Lung (tissue), 12 donors: ENCODE results near the gene PARD6G. TPM values are rescaled to one million over a fixed set of nuclear protein-coding genes. Genes with fewer than 3 reads are reported as not detected.

Source experiments
- ATAC-seq: fragments of 200-7000 bp; cut with Tn5 transposase; one replicate; pipeline ENCODE4 v1.9.1; 2020; ENCODE audit warnings: moderate number of reproducible peaks; ENCODE audit not compliant: insufficient read depth, low FRiP score
- DNase-seq, 3 donors: peaks; one replicate each; pipeline ENCODE4 v3.0.0-alpha.2; 2013 to 2017
- H3K27ac ChIP-seq, 2 donors: one replicate each; pipeline ENCODE4 v1.5.1; 2013; ENCODE audit warnings: mild to moderate bottlenecking in 2 of 2, moderate library complexity in 2 of 2, control low read depth in 1 of 2, inconsistent platforms in 1 of 2, low read depth in 1 of 2, low read length in 1 of 2
- H3K27me3 ChIP-seq, 3 donors: one replicate each; pipeline ENCODE4 v1.5.1; 2013; ENCODE audit warnings: low read length in 2 of 3; ENCODE audit not compliant: control insufficient read depth in 3 of 3, insufficient read depth in 3 of 3
- H3K36me3 ChIP-seq, 4 donors: one replicate each; pipeline ENCODE4 v1.5.1; 2013; ENCODE audit warnings: low read length in 4 of 4, mild to moderate bottlenecking in 1 of 4, moderate library complexity in 1 of 4; ENCODE audit not compliant: control insufficient read depth in 4 of 4, insufficient read depth in 4 of 4
- H3K4me1 ChIP-seq, 5 donors: one replicate each; pipeline ENCODE4 v1.5.1; 2013; ENCODE audit warnings: low read length in 5 of 5, mild to moderate bottlenecking in 2 of 5, moderate library complexity in 1 of 5; ENCODE audit not compliant: control insufficient read depth in 5 of 5, insufficient read depth in 5 of 5
- H3K4me3 ChIP-seq: one replicate; pipeline ENCODE4 v1.5.1; 2013; ENCODE audit warnings: mild to moderate bottlenecking, control low read depth, moderate library complexity
- H3K9ac ChIP-seq, 2 donors: one replicate each; pipeline ENCODE4 v1.5.1; 2013; ENCODE audit warnings: low read length in 2 of 2, control low read depth in 1 of 2; ENCODE audit not compliant: insufficient read depth in 1 of 2
- H3K9me3 ChIP-seq, 4 donors: one replicate each; pipeline ENCODE4 v1.5.1; 2013; ENCODE audit warnings: low read length in 3 of 4, mild to moderate bottlenecking in 1 of 4, moderate library complexity in 1 of 4; ENCODE audit not compliant: control insufficient read depth in 4 of 4, insufficient read depth in 3 of 4
- CTCF ChIP-seq: IDR thresholded peaks from 2 replicates; pipeline ENCODE4 v1.5.1; 2012; ENCODE audit warnings: mild to moderate bottlenecking; ENCODE audit errors: control extremely low read depth, extremely low read depth
- WGBS, 2 donors: extraction: QIAGEN DNeasy Blood & Tissue Kit; methylation state at CpG; one replicate each; pipeline ENCODE4 v1.1.7; 2013; 5-methylcytosine and 5-hydroxymethylcytosine counted together
- polyA plus RNA-seq, 2 donors: library from polyadenylated mRNA; stranded (reverse); fragments of 200-250 nt; gene quantifications; one replicate each; pipeline ENCODE4 v1.2.1, GENCODE V29; 2013
- total RNA-seq, 2 donors: library from RNA; depleted of rRNA in 1 of 2; stranded (reverse); fragments of >200 nt in 1 of 2; gene quantifications; one replicate each; pipeline ENCODE4 v1.2.1, GENCODE V29; 2014 to 2021
- donor health status: control.
- donor health status: control.
- donor health status: Bipolar disorder and iron deficiency.
- donor health status: healthy.
- donor health status: DM: yes; HTN: yes; CAD: no.

Gene PARD6G
- total and polyA plus RNA-seq, 4 donors: 1.8 to 9.8 (median 3.1) TPM

GRCh38 chr18:80168982-80169381 is 78.3 kb downstream of the PARD6G start:
- ATAC-seq (no peak), DNase-seq (no peak)
- peaks cover 0 to 8% (median 4%) of the 10 kb centered on the region in 4 donors for H3K9me3 ChIP-seq
- H3K27ac ChIP-seq: no peak overlapping the region
- no peak overlapping the region for H3K4me3 ChIP-seq
- H3K27me3 ChIP-seq: no peaks in the 10 kb centered on the region
- no peak for TF ChIP-seq CTCF
- H3K4me1 ChIP-seq: peaks cover 0 to 3% (median 0%) of the 10 kb centered on the region in 5 donors
- H3K36me3 ChIP-seq: no peaks in the 10 kb centered on the region
- H3K9ac ChIP-seq: no peak overlapping the region
- WGBS, 2 donors: 80 to 84% methylated on average over 15 of the region's 15 CpGs

GRCh38 chr18:80168346-80168745 is 79.0 kb downstream of the PARD6G start:
- ATAC-seq: no peak
- H3K4me1 ChIP-seq: peaks cover 0 to 3% (median 0%) of the 10 kb centered on the region in 5 donors
- WGBS, 2 donors: 78 to 94% methylated on average over 2 of the region's 2 CpGs
- DNase-seq: no peak
- TF ChIP-seq CTCF: no peak
- peaks cover 0 to 8% (median 4%) of the 10 kb centered on the region in 4 donors for H3K9me3 ChIP-seq
- no peaks in the 10 kb centered on the region for H3K27me3 ChIP-seq
- H3K4me3 ChIP-seq: no peak overlapping the region
- no peaks in the 10 kb centered on the region for H3K36me3 ChIP-seq
- no peak overlapping the region for H3K9ac ChIP-seq
- no peak overlapping the region for H3K27ac ChIP-seq

- DNase-seq (no peak), ATAC-seq (no peak)
- Histone ChIP-seq H3K36me3 (no peaks in the 10 kb centered on the region), H3K27me3 (no peaks in the 10 kb centered on the region), H3K9ac (no peak overlapping the region), H3K4me1 (peaks cover 0 to 3% (median 0%) of the 10 kb centered on the region in 5 donors), H3K9me3 (peaks cover 0 to 8% (median 4%) of the 10 kb centered on the region in 4 donors), H3K27ac (no peak overlapping the region), H3K4me3 (no peak overlapping the region)
- TF ChIP-seq CTCF: no peak
- WGBS, 2 donors: 56 to 65% methylated on average over 13 of the region's 13 CpGs
Measured at GRCh38 chr18:80167931-80168330, 79.4 kb downstream of the PARD6G start.

DNA sequence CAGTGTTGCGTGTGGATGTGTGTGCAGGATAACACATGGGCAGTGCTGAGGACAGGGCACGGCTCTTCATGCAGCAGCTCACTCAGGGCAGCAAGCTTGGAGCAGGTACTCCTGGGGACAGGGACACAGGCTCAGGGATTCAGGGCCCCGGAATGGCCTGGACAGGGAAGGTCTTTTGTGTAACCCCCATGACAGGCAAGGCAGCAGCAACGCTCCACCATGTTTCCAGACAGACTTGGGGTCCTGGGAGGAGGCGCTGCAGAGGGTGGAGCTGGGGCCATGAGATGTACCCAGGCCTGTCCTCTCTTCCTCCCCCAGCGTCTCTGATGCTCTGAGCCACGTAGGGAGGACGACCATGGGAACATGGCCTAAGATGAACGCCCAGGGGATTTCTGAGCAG is 80.0 kb downstream of the PARD6G start:
- no peak overlapping the region for H3K9ac ChIP-seq
- 91 to 95% methylated on average over 9 of the region's 9 CpGs for WGBS, 2 donors
- no peak for DNase-seq
- no peaks in the 10 kb centered on the region for H3K27me3 ChIP-seq
- peaks cover 0 to 3% (median 0%) of the 10 kb centered on the region in 5 donors for H3K4me1 ChIP-seq
- H3K9me3 ChIP-seq: peaks cover 0 to 8% (median 4%) of the 10 kb centered on the region in 4 donors
- no peak overlapping the region for H3K27ac ChIP-seq
- no peak for TF ChIP-seq CTCF
- no peak overlapping the region for H3K4me3 ChIP-seq
- H3K36me3 ChIP-seq: no peaks in the 10 kb centered on the region
- ATAC-seq: no peak
